Smooth muscle cell (in vitro differentiated cells): ENCODE results near the gene SH3BP2. TPM values are rescaled to one million over a fixed set of nuclear protein-coding genes. Genes with fewer than 3 reads are reported as not detected.

Experiments
- DNase-seq: peaks from one replicate; lab custom pipeline; 2025; ENCODE audit not compliant: unreplicated experiment; lab: John Stamatoyannopoulos, UW
- H2AFZ ChIP-seq: fragments of 200-600 bp; sonication (generic); 2 replicates; pipeline ENCODE4 v1.6.0; 2016; ENCODE audit warnings: antibody characterized with exemption, low read depth, mild to moderate bottlenecking
- H3F3A ChIP-seq: fragments of 200-600 bp; sonication (generic); 2 replicates; pipeline ENCODE4 v1.6.0; 2017; ENCODE audit warnings: antibody characterized with exemption, low read depth
- H3K27ac ChIP-seq: fragments of 200-600 bp; sonication (generic); 2 replicates; pipeline ENCODE4 v1.5.1; 2016; ENCODE audit warnings: low read depth, mild to moderate bottlenecking
- H3K27me3 ChIP-seq: fragments of 200-600 bp; sonication (generic); 2 replicates; pipeline ENCODE4 v1.6.1; 2016; ENCODE audit warnings: low read depth, mild to moderate bottlenecking
- H3K36me3 ChIP-seq: fragments of 200-600 bp; sonication (generic); 2 replicates; pipeline ENCODE4 v1.5.1; 2016; ENCODE audit warnings: low read depth
- H3K4me1 ChIP-seq: fragments of 200-600 bp; sonication (generic); 2 replicates; pipeline ENCODE4 v1.5.1; 2016; ENCODE audit warnings: low read depth
- H3K4me2 ChIP-seq: fragments of 200-600 bp; sonication (generic); 2 replicates; pipeline ENCODE4 v1.6.0; 2016; ENCODE audit warnings: mild to moderate bottlenecking
- H3K4me3 ChIP-seq: fragments of 200-600 bp; sonication (generic); 2 replicates; pipeline ENCODE4 v1.5.1; 2016; ENCODE audit warnings: mild to moderate bottlenecking
- H3K79me2 ChIP-seq: fragments of 200-600 bp; sonication (generic); 2 replicates; pipeline ENCODE4 v1.6.0; 2016; ENCODE audit warnings: low read depth, mild to moderate bottlenecking
- H3K9ac ChIP-seq: fragments of 200-600 bp; sonication (generic); 2 replicates; pipeline ENCODE4 v1.6.0; 2016; ENCODE audit warnings: low read depth
- H3K9me3 ChIP-seq: fragments of 200-600 bp; sonication (generic); replicated peaks from 2 replicates; pipeline ENCODE4 v1.5.1; 2016; ENCODE audit warnings: low read depth
- H4K20me1 ChIP-seq: fragments of 200-600 bp; sonication (generic); 2 replicates; pipeline ENCODE4 v1.6.0; 2016; ENCODE audit warnings: low read depth
- CTCF ChIP-seq: fragments of 200-600 bp; sonication (generic); IDR thresholded peaks from 2 replicates; pipeline ENCODE4 v1.5.1; 2017; ENCODE audit warnings: borderline replicate concordance, mild to moderate bottlenecking, antibody characterized with exemption; ENCODE audit not compliant: insufficient read depth, poor library complexity, severe bottlenecking
- WGBS: methylation state at CpG from one replicate; pipeline ENCODE4 v1.1.7; 2016; ENCODE audit warnings: low lambda C conversion rate; 5-methylcytosine and 5-hydroxymethylcytosine counted together
- polyA plus RNA-seq: library from polyadenylated mRNA; unstranded; fragments of >200 nt; fragmentation: Nextera tagmentation; extraction: Ambion mirVana; gene quantifications from 2 replicates; pipeline ENCODE4 v1.2.1, GENCODE V29; 2016
- total RNA-seq: library from RNA; depleted of rRNA; stranded (reverse); fragments of >200 nt; gene quantifications from 2 replicates; pipeline ENCODE4 v1.2.3, GENCODE V29; 2014

The SH3BP2 gene
- total and polyA plus RNA-seq, 2 experiments from 2014 or later: 17.3 to 19.3 TPM

- peaks cover 7% of the 10 kb centered on the region for H3F3A ChIP-seq
- H4K20me1 ChIP-seq: peaks cover 89% of the 10 kb centered on the region
- H3K4me1 ChIP-seq: no peaks in the 10 kb centered on the region
- H2AFZ ChIP-seq: no peak overlapping the region
- 96% methylated on average over 9 of the region's 9 CpGs for WGBS
- peaks cover 15% of the 10 kb centered on the region for H3K36me3 ChIP-seq
- H3K9me3 ChIP-seq: no peaks in the 10 kb centered on the region
- peaks cover 9% of the 10 kb centered on the region for H3K79me2 ChIP-seq
- TF ChIP-seq CTCF: no peak
- H3K9ac ChIP-seq: no peak overlapping the region
- H3K27me3 ChIP-seq: no peaks in the 10 kb centered on the region
- H3K27ac ChIP-seq: no peak overlapping the region
- no peak for DNase-seq
- H3K4me2 ChIP-seq: no peak overlapping the region
- H3K4me3 ChIP-seq: no peak overlapping the region
Measured at GRCh38 chr4:2886161-2886560, 93.3 kb downstream of the SH3BP2 start.

DNA sequence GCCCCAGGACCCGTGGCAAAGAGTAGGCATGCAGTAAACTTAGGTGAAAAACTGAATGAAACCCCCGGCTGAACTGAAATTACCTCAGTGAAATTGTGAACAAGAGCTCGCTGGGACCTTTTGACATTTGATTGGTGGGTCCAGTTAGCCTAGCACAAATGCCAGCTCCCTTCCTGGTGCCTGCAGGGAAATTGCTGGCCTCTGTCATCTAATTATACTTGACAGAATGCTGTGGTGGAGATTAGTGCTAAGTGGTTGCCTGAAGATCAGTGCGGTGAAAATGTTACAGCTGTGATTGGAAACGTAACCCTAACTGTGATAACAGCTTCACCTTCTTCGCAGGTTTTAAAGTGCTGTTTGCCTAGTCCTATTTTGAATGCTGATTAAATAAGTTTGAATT lies 93.7 kb downstream of the SH3BP2 start:
- no peak overlapping the region for H3K4me3 ChIP-seq
- H4K20me1 ChIP-seq: peaks cover 89% of the 10 kb centered on the region
- no peaks in the 10 kb centered on the region for H3K9me3 ChIP-seq
- WGBS: 47% methylated on average over 6 of the region's 6 CpGs
- H2AFZ ChIP-seq: no peak overlapping the region
- no peak overlapping the region for H3K9ac ChIP-seq
- TF ChIP-seq CTCF: no peak
- peaks cover 7% of the 10 kb centered on the region for H3F3A ChIP-seq
- peaks cover 7% of the 10 kb centered on the region for H3K79me2 ChIP-seq
- H3K27me3 ChIP-seq: no peaks in the 10 kb centered on the region
- DNase-seq: no peak
- H3K4me2 ChIP-seq: no peak overlapping the region
- H3K4me1 ChIP-seq: no peaks in the 10 kb centered on the region
- H3K36me3 ChIP-seq: peaks cover 15% of the 10 kb centered on the region
- H3K27ac ChIP-seq: no peak overlapping the region

GRCh38 chr4:2887343-2887742 lies 94.5 kb downstream of the SH3BP2 start:
- no peaks in the 10 kb centered on the region for H3K4me1 ChIP-seq
- no peak overlapping the region for H2AFZ ChIP-seq
- TF ChIP-seq CTCF: no peak
- no peak overlapping the region for H3K27ac ChIP-seq
- 91% methylated on average over 3 of the region's 3 CpGs for WGBS
- H3K9ac ChIP-seq: no peak overlapping the region
- H3K9me3 ChIP-seq: no peaks in the 10 kb centered on the region
- no peak for DNase-seq
- no peaks in the 10 kb centered on the region for H3K27me3 ChIP-seq
- peaks cover 7% of the 10 kb centered on the region for H3F3A ChIP-seq
- peaks cover 12% of the 10 kb centered on the region for H3K79me2 ChIP-seq
- peaks cover 15% of the 10 kb centered on the region for H3K36me3 ChIP-seq
- H4K20me1 ChIP-seq: peaks cover 90% of the 10 kb centered on the region
- no peak overlapping the region for H3K4me3 ChIP-seq
- no peak overlapping the region for H3K4me2 ChIP-seq

- no peak for TF ChIP-seq CTCF
- Histone ChIP-seq H2AFZ (no peak overlapping the region), H3K27ac (no peak overlapping the region), H3F3A (peaks cover 7% of the 10 kb centered on the region), H4K20me1 (peaks cover 87% of the 10 kb centered on the region), H3K36me3 (peaks cover 15% of the 10 kb centered on the region), H3K9ac (no peak overlapping the region), H3K4me2 (no peak overlapping the region), H3K79me2 (peaks cover 17% of the 10 kb centered on the region), H3K4me1 (no peaks in the 10 kb centered on the region), H3K4me3 (no peak overlapping the region), H3K27me3 (no peaks in the 10 kb centered on the region), H3K9me3 (no peaks in the 10 kb centered on the region)
- DNase-seq: no peak
- 92% methylated on average over 3 of the region's 3 CpGs for WGBS
Measured at GRCh38 chr4:2888886-2889285, 96.0 kb downstream of the SH3BP2 start.

Other genes starting within 250 kb of the SH3BP2 start
- 23.8 and 24.7 TPM in 2 replicates for gene TNIP2, start 36.7 kb upstream of the SH3BP2 start, total RNA-seq
- 37.5 and 40.7 TPM in 2 replicates for gene TNIP2, start 36.7 kb upstream of the SH3BP2 start, polyA plus RNA-seq
- 109 and 125 TPM in 2 replicates for gene ADD1, start 50.8 kb downstream of the SH3BP2 start, total RNA-seq
- 175 and 200 TPM in 2 replicates for gene ADD1, start 50.8 kb downstream of the SH3BP2 start, polyA plus RNA-seq
- gene NOP14, start 170.3 kb downstream of the SH3BP2 start, total RNA-seq: 12.9 and 18.5 TPM in 2 replicates
- 10.0 and 10.9 TPM in 2 replicates for gene NOP14, start 170.3 kb downstream of the SH3BP2 start, polyA plus RNA-seq
- 5.2 and 6.5 TPM in 2 replicates for gene GRK4, start 170.5 kb downstream of the SH3BP2 start, total RNA-seq
- gene GRK4, start 170.5 kb downstream of the SH3BP2 start, polyA plus RNA-seq: 5.9 and 6.9 TPM in 2 replicates